Stimulated activated memory B cell treated with anti-CD40 and anti-IgM and Interleukin-4, amounts not matched to agents 10 μg/mL and 1 μg/mL and 100 μg/mL, for 72 hours (primary cell): ENCODE measurements around the gene MAP3K1.
A peak's percentile ranks its signal among the peaks of the same experiment; 100 is the strongest.
"Not testable (repeated sequence)": the region's sequence is repeated elsewhere in the genome, so short reads cannot be mapped to it uniquely, and the experiment has no call there.

Source experiments
- ATAC-seq: fragments of 150-1000 bp; cut with Tn5 transposase; 2 replicates; pipeline ENCODE4 v1.10.0; 2021
- H3K27ac Mint-ChIP-seq: one replicate; pipeline ENCODE4 v1.8.0; 2022; ENCODE audit warnings: mild to moderate bottlenecking, mixed read lengths
- H3K27me3 Mint-ChIP-seq: one replicate; pipeline ENCODE4 v1.8.0; 2022; ENCODE audit warnings: mixed read lengths
- H3K36me3 Mint-ChIP-seq: one replicate; pipeline ENCODE4 v1.8.0; 2022; ENCODE audit warnings: mixed read lengths
- H3K4me1 Mint-ChIP-seq: one replicate; pipeline ENCODE4 v1.8.0; 2022; ENCODE audit warnings: mixed read lengths
- H3K4me3 Mint-ChIP-seq: one replicate; pipeline ENCODE4 v1.8.0; 2022; ENCODE audit warnings: mild to moderate bottlenecking, moderate library complexity, mixed read lengths
- H3K9me3 Mint-ChIP-seq: one replicate; pipeline ENCODE4 v1.8.0; 2022; ENCODE audit warnings: mixed read lengths

Gene MAP3K1

GRCh38 chr5:56807679-56808078, 7.7 kb upstream of the MAP3K1 start:
- H3K4me3 Mint-ChIP-seq = no peak overlapping the region
- peaks cover 24% of the 10 kb centered on the region for H3K4me1 Mint-ChIP-seq
- H3K36me3 Mint-ChIP-seq = no peaks in the 10 kb centered on the region
- peak; percentile 56 for ATAC-seq
- no peaks in the 10 kb centered on the region for H3K9me3 Mint-ChIP-seq
- peak overlapping the region; percentile 45 for H3K27ac Mint-ChIP-seq
- no peaks in the 10 kb centered on the region for H3K27me3 Mint-ChIP-seq

GRCh38 chr5:56808211-56808610, 7.1 kb upstream of the MAP3K1 start:
- Mint-ChIP-seq H3K27me3 (no peaks in the 10 kb centered on the region), H3K9me3 (no peaks in the 10 kb centered on the region), H3K36me3 (no peaks in the 10 kb centered on the region), H3K27ac (peak overlapping the region; percentile 45), H3K4me1 (peaks cover 29% of the 10 kb centered on the region), H3K4me3 (no peak overlapping the region)
- no peak for ATAC-seq

GRCh38 chr5:56810826-56811225, 4.5 kb upstream of the MAP3K1 start:
- Mint-ChIP-seq H3K27ac (no peak overlapping the region), H3K4me1 (peaks cover 34% of the 10 kb centered on the region), H3K27me3 (no peaks in the 10 kb centered on the region), H3K36me3 (no peaks in the 10 kb centered on the region), H3K9me3 (no peaks in the 10 kb centered on the region), H3K4me3 (no peak overlapping the region)
- ATAC-seq = no peak

DNA sequence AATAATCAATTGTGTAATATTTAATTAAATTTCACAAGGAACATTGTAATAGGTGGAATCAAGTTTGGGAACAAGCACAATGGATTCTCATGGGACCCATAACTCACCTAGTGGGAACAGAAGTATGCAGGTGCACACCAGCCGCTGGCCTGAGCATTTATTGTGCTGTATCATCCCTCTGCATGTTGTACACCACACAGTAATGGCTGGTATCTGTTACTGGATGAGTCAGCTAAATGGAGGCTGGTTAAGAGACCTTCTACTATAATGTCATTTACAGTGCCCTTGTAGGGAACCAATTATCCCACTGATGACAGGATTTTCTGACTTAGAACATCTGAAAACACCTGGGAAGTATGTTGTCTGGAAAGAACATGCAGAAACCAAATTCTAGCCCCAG, 3.2 kb upstream of the MAP3K1 start:
- Mint-ChIP-seq H3K27me3 (no peaks in the 10 kb centered on the region), H3K27ac (no peak overlapping the region), H3K4me1 (peaks cover 34% of the 10 kb centered on the region), H3K9me3 (no peaks in the 10 kb centered on the region), H3K36me3 (no peaks in the 10 kb centered on the region), H3K4me3 (no peak overlapping the region)
- no peak for ATAC-seq

DNA sequence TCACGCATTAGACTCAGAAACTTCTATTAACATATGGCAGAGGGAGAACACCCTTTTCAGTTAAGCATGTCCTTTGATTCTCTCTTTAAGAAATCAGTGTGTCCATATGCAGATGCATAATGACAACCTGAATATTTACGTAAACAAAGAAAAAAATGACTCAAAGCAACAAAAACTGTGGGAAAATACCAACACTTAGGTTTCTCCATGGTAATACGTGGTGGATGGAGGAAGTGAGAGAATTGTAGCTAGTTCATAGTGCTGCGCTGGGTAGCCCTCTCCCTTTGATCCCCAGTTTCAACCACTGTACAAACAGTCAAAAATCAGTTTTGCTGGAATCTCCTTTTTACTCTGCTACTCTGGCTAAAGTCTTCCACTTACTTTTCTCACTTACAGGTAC, 2.0 kb upstream of the MAP3K1 start:
- H3K27ac Mint-ChIP-seq = peak overlapping the region; percentile 94
- H3K27me3 Mint-ChIP-seq = no peaks in the 10 kb centered on the region
- H3K4me3 Mint-ChIP-seq = peak overlapping the region; percentile 93
- no peak for ATAC-seq
- H3K9me3 Mint-ChIP-seq = no peaks in the 10 kb centered on the region
- H3K36me3 Mint-ChIP-seq = no peaks in the 10 kb centered on the region
- H3K4me1 Mint-ChIP-seq = peaks cover 28% of the 10 kb centered on the region

GRCh38 chr5:56814361-56814962, 887 bp upstream of the MAP3K1 start:
- peak; percentile 0 for ATAC-seq
- Mint-ChIP-seq H3K9me3 (no peaks in the 10 kb centered on the region), H3K4me1 (peaks cover 38% of the 10 kb centered on the region), H3K27me3 (no peaks in the 10 kb centered on the region), H3K27ac (peak overlapping the region; percentile 94), H3K4me3 (peak overlapping the region; percentile 93), H3K36me3 (no peaks in the 10 kb centered on the region)

GRCh38 chr5:56815658-56816545, 553 bp downstream of the MAP3K1 start:
- H3K27ac Mint-ChIP-seq = peak overlapping the region; percentile 94
- peak; percentile 40 for ATAC-seq
- no peaks in the 10 kb centered on the region for H3K27me3 Mint-ChIP-seq
- peaks cover 50% of the 10 kb centered on the region for H3K4me1 Mint-ChIP-seq
- H3K36me3 Mint-ChIP-seq = peaks cover 7% of the 10 kb centered on the region
- H3K9me3 Mint-ChIP-seq = no peaks in the 10 kb centered on the region
- peak overlapping the region; percentile 93 for H3K4me3 Mint-ChIP-seq

GRCh38 chr5:56816546-56817081, 1.3 kb downstream of the MAP3K1 start:
- H3K4me1 Mint-ChIP-seq = peaks cover 55% of the 10 kb centered on the region

GRCh38 chr5:56817263-56818014, 2.1 kb downstream of the MAP3K1 start:
- H3K4me1 Mint-ChIP-seq = peaks cover 59% of the 10 kb centered on the region

More at GRCh38 chr5:56816546-56817081, 1.3 kb downstream of the MAP3K1 start:
- ATAC-seq = peak; percentile 63
- Mint-ChIP-seq H3K36me3 (peaks cover 11% of the 10 kb centered on the region), H3K27me3 (no peaks in the 10 kb centered on the region), H3K4me3 (peak overlapping the region; percentile 93), H3K9me3 (no peaks in the 10 kb centered on the region), H3K27ac (peak overlapping the region; percentile 94)

DNA sequence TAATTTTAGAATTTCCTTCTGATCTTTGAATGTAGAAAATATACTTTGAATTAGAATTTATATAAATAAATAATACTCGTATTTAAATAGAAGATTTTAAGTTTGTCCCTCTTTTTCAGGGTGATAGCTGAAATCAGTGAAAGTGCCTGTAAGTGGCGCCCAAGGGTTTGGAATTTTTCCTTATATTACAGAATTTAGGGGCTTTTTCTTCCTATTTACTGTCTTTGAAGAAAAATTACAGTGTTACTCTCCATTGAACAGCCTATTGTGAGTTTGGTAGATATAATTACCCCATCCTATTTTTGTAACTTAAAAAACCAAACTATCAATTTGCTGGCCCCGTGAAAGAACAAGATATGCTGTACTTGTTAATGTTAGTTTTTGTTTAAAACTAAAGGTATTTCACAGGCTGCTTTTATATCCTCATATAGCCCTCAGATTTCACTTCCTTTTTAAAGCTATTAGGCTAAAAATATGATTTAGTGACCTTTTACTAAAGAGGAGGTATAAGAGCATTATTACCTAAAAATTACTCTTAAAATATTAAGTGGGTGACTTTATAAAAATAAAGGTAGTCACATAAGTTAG, 3.2 kb downstream of the MAP3K1 start:
- H3K27me3 Mint-ChIP-seq = no peaks in the 10 kb centered on the region
- peak overlapping the region; percentile 93 for H3K4me3 Mint-ChIP-seq
- H3K27ac Mint-ChIP-seq = peak overlapping the region; percentile 94
- peaks cover 24% of the 10 kb centered on the region for H3K36me3 Mint-ChIP-seq
- no peaks in the 10 kb centered on the region for H3K9me3 Mint-ChIP-seq
- H3K4me1 Mint-ChIP-seq = peaks cover 59% of the 10 kb centered on the region
- ATAC-seq = no peak

More at GRCh38 chr5:56817263-56818014, 2.1 kb downstream of the MAP3K1 start:
- no peak for ATAC-seq
- Mint-ChIP-seq H3K36me3 (peaks cover 14% of the 10 kb centered on the region), H3K27me3 (no peaks in the 10 kb centered on the region), H3K4me3 (peak overlapping the region; percentile 93), H3K27ac (peak overlapping the region; percentile 94), H3K9me3 (no peaks in the 10 kb centered on the region)

GRCh38 chr5:56819060-56819881, 3.9 kb downstream of the MAP3K1 start:
- Mint-ChIP-seq H3K4me1 (peaks cover 59% of the 10 kb centered on the region), H3K27me3 (no peaks in the 10 kb centered on the region), H3K27ac (peak overlapping the region; percentile 94), H3K9me3 (no peaks in the 10 kb centered on the region), H3K4me3 (peak overlapping the region; percentile 81), H3K36me3 (peaks cover 24% of the 10 kb centered on the region)
- ATAC-seq = no peak

DNA sequence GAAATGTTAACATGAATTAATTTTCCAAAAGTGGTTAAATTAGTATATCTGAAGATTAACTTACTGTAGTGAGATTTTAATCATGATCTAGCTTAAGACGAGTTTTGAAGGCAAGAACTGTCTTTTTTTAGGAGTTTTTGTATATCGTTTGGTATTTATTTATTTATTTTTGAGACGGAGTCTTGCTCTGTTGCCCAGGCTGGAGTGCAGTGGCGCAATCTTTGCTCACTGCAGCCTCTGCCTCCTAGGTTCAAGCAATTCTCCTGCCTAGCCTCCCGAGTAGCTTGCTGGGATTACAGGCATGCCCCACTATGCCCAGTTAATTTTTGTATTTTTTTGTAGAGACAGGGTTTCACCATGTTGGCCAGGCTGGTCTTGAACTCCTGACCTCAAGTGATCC, 6.5 kb downstream of the MAP3K1 start:
- H3K27me3 Mint-ChIP-seq, ATAC-seq, H3K9me3 Mint-ChIP-seq, H3K4me3 Mint-ChIP-seq: not testable (repeated sequence)
- Mint-ChIP-seq H3K36me3 (peaks cover 24% of the 10 kb centered on the region), H3K4me1 (peaks cover 82% of the 10 kb centered on the region), H3K27ac (peak overlapping the region; percentile 91)

DNA sequence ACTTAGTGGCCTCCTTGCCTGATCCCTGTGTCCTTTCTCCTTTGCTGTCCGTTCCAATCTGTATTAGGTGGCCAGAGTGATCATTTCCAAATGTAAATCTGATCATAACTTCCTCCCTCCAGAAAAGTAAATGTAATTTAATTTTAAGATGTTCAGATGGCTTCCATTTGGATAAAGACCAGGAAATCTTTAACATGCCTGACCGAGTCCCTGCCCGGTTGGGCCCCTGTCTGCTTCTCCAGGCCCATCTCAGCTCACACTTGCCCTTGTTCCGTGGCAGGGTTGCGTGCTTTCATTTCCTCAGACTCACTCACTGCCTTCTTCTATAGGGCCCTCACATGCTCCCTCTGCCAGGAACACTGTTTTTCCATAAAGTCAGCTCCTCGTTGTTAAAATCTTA, 7.6 kb downstream of the MAP3K1 start:
- Mint-ChIP-seq H3K4me1 (peaks cover 83% of the 10 kb centered on the region), H3K27ac (peak overlapping the region; percentile 91), H3K27me3 (no peaks in the 10 kb centered on the region), H3K36me3 (peaks cover 24% of the 10 kb centered on the region), H3K9me3 (no peaks in the 10 kb centered on the region), H3K4me3 (peak overlapping the region; percentile 74)
- peak; percentile 65 for ATAC-seq

- H3K36me3 Mint-ChIP-seq = peaks cover 24% of the 10 kb centered on the region
- H3K4me1 Mint-ChIP-seq = peaks cover 86% of the 10 kb centered on the region
- H3K9me3 Mint-ChIP-seq = no peaks in the 10 kb centered on the region
- H3K4me3 Mint-ChIP-seq = no peak overlapping the region
- no peaks in the 10 kb centered on the region for H3K27me3 Mint-ChIP-seq
- no peak for ATAC-seq
- H3K27ac Mint-ChIP-seq = peak overlapping the region; percentile 18
Observed at GRCh38 chr5:56824019-56824418, 8.7 kb downstream of the MAP3K1 start.
